ENCODE data around the gene FOXN3. TPM values are rescaled to one million over a fixed set of nuclear protein-coding genes. Genes with fewer than 3 reads are reported as not detected.

Gene FOXN3, protein sequence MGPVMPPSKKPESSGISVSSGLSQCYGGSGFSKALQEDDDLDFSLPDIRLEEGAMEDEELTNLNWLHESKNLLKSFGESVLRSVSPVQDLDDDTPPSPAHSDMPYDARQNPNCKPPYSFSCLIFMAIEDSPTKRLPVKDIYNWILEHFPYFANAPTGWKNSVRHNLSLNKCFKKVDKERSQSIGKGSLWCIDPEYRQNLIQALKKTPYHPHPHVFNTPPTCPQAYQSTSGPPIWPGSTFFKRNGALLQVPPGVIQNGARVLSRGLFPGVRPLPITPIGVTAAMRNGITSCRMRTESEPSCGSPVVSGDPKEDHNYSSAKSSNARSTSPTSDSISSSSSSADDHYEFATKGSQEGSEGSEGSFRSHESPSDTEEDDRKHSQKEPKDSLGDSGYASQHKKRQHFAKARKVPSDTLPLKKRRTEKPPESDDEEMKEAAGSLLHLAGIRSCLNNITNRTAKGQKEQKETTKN
- total RNA-seq, result 100 to 1,000 TPM; 115 to 119 TPM
- long read RNA-seq, transcript FOXN3-219 (5 exons, 2,421 nt), result major isoform, 18 of 82 reads
- long read RNA-seq, transcript FOXN3-201 (6 exons, 2,542 nt), result minor isoform, 8 of 82 reads
- long read RNA-seq, partial matches to known transcripts, result 7 of 82 reads
- long read RNA-seq, other reads (novel, unspliced or antisense), result 46 of 82 reads

DNA sequence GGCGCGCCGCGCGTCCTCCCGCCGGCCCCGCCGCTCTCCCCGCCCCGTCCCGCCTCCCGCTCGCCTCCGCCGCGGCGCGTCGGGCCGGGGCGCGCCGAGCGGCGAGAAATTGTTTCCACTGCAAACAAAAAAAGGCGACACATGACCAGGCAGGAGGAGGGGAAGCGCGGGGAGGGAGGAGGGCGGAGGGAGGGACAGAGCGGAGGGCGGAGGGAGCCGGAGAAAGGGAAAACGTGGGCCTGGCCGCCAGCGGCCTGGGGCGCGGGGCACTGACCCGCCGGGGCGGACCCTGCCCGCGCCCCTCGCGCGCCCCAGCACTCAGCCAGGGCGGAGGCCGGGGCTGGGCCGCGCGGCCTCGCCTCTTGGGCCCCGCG is at the start of gene FOXN3:
FOXN3 (minus strand) TSS at position 143 of the 374 bp plus-strand sequence. CDS start 4,757 bp downstream, outside the sequence.
- peak; percentile 76 to 86 for ATAC-seq
- intact Hi-C loops (cut with DNase I), result loop anchor here in 1 of 2 donors (5.0 to 10.0 kb wide), 4 partner anchors 112 to 372 kb away; no protein-coding TSS in a partner anchor

DNA sequence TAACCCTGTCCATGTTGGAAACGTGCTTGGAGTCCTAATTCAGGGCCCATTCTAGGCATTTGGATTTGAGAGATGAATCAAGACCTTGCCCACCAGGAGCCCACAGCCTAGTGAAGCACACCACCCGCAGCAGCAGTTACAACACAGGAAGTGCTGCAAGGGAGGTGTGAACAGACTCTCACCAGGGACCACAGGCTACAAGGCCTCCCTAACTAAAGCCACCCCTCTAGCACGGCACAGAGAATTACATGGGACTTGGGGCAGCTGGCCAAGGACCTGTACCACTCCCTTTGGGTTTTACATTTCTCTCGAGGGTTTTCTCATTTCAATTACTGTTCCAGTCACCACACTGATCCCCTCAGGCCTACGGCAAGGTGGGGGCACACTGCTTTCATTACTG is 49.5 kb upstream of the FOXN3 start:
- DNase-seq (no peak), ATAC-seq (peak; percentile 46 to 59)
- intact Hi-C loops (cut with DNase I), result no loop called here

More for the DNA sequence above, at the start of gene FOXN3:
- peak; percentile 92 for DNase-seq

DNA sequence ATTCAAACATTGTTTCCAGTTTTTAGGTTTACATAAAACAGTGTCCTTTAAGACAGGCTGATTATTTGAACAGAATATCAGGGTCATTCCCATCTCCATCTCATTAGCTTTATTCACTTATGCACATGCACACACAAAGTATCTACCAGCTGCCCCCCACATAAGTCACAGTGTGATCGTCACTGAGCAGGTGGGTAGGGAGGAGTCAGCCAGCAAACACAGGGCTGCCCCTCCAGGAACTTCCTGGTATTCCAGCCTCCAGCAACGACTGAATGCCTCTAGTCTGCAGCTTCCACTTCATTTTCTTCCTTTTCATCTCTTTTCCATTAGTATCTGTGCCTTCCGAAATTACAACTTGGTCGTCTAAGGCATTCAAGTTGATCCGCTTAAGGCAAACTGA is 48.8 kb upstream of the FOXN3 start:
- intact Hi-C loops (cut with DNase I), result no loop called here
- ATAC-seq, result no peak
- DNase-seq, result no peak

DNA sequence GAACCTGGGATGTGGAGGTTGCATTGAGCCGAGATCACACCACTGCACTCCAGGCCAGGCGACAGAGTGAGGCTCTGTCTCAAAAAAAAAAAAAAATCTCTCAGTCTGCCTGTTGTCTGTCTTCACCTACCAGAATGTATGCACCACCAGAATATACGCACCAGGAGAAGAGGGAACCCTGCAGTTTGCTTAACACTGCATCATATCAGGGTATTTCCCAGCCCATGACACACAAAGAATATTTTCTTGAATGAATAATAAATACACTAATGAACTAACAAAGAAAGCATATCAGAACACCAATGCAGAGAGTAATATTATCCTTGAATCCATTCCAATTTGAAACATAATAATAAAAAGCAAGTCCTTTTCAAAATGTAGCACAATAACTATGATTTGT is 44.2 kb upstream of the FOXN3 start:
- ATAC-seq, result no peak
- no peak for DNase-seq

DNA sequence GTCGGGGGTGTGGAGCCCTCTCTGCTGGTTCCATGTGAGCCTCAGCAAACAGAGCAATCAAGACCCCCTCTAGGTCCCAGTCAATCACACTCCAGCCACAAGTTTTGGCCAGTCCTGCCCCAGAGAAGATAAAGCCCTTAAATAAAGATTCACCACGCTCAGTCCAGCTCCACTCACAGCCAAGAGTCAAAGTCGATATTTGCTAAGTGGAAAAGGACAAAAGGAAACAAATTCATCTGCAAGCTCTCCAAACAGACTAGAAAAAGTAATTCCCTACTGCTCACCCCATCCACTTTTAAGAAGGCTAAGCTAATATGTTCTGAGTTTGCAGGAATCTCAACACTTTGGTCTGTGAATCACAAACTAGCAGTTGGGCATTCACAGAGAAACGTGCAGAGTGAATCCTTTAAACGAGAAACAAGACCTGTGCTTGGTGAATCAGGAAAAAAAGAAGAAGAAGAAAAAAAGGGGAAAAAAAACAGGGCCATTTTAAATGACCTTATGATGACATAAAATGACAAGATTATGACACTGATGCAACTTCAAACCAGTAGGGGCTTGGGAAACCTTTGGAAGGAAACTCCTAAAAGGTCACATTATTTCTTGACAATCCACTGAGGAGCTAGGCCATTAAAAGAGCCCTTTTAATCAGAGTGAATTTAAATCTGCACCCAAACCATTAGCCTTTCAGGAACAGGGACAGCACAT is 41.8 kb upstream of the FOXN3 start:
- ATAC-seq, result peak in 1 of 2 donors; percentile 19
- no peak for DNase-seq
- intact Hi-C loops (cut with DNase I), result no loop called here

More for the DNA sequence above, 44.2 kb upstream of the FOXN3 start:
- intact Hi-C loops (cut with DNase I), result no loop called here

DNA sequence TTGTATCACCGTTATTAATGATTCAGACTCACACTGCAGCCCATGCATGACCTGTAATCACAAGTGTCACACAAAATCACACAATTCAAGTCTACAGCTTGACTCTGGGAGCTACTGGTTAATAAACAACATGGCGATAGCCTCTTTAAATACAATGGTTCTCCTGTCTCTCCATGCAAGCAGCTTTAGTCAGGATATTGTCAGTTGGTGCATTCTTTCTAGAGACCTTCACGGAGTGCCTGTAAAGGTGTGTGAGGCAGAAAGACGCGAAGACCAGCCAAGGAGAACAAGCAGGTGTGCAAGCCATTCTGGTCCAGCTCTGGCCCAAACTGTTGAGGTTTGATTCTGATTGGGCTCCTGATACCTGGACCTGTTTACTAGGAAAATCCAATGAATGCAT is 40.0 kb upstream of the FOXN3 start:
- no peak for ATAC-seq
- intact Hi-C loops (cut with DNase I), result no loop called here
- DNase-seq, result no peak

DNA sequence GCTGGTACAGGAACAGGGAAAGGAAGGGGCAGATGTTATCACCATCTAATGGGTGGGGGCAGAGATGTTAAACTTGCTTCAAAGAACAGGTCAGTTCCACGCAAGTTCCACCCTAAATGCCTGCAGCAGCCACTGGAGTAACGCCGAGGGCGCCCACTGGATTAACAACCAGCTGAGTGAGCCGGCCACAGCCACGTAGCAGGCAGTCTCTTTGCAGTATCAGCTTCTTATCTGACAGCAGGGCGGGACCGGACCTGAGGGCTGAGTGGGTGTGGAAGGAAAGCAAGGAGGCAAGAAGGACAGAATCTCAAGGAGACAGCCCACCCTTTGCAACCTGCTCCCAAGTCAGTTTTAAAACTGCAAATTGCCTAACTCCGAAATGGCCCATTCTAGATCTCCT is 38.4 kb upstream of the FOXN3 start:
- ATAC-seq (peak; percentile 47 to 78), DNase-seq (peak; percentile 47)
- intact Hi-C loops (cut with DNase I), result no loop called here

DNA sequence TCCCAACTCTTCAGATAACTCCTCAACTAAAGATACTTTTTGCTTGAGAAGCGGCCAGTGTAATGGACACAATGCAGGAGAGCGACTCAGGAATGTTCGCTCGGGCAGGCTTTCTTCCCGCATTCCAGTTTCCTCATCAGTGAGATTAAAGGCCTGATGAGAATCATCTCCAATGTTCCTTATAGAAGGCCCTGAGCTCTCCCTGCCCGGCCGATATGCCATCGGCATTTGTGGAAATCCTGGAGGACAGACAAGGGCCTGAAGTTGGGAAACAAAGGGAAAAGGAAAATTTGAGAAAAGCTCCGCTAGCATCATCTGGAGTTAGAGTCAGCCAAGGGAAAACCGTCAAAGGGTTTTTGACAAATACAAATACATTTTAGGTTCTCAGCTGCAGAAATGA is 38.0 kb upstream of the FOXN3 start:
- ATAC-seq, result no peak
- intact Hi-C loops (cut with DNase I), result no loop called here
- DNase-seq, result no peak

DNA sequence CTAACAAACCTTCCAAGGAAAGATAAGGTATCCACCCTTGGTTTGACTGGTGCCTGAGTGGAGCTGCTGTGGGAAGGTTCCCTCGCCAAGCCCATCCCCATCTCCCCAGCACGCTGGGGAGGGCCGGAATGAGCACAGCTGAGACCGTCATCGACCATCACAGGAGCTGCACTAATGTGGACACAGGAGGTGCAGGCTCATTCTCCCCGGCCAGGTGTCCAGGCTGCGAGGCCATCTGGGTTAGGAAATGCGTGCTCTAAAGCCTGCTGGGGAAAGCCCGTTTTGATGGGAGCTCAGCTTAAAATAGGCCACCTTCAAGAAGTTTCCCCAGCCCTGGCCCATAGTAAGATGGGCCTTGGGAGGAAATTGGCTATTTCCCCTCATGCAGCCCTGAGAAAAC is 35.2 kb upstream of the FOXN3 start:
- intact Hi-C loops (cut with DNase I), result no loop called here
- ATAC-seq, result no peak
- DNase-seq, result no peak

DNA sequence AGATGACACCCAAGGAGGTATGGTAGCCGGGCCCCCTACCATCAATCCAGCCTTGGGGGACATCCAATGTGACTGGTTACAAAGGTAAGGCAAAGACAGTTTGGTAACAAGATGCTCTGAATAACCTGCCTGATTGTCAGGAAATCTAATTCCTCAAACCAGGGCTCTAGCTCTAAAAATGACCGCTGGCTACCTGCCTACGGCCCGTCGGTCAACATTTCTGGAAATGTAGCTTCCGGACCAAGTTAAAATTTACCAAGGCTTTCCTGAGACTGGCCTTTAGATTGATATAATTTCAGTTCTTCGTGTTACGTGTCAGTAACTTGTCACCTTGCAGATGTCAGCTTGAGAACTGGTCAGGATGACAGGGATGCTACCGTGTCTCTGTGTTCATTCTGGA is 34.2 kb upstream of the FOXN3 start:
- intact Hi-C loops (cut with DNase I), result no loop called here
- ATAC-seq, result no peak
- DNase-seq, result no peak

DNA sequence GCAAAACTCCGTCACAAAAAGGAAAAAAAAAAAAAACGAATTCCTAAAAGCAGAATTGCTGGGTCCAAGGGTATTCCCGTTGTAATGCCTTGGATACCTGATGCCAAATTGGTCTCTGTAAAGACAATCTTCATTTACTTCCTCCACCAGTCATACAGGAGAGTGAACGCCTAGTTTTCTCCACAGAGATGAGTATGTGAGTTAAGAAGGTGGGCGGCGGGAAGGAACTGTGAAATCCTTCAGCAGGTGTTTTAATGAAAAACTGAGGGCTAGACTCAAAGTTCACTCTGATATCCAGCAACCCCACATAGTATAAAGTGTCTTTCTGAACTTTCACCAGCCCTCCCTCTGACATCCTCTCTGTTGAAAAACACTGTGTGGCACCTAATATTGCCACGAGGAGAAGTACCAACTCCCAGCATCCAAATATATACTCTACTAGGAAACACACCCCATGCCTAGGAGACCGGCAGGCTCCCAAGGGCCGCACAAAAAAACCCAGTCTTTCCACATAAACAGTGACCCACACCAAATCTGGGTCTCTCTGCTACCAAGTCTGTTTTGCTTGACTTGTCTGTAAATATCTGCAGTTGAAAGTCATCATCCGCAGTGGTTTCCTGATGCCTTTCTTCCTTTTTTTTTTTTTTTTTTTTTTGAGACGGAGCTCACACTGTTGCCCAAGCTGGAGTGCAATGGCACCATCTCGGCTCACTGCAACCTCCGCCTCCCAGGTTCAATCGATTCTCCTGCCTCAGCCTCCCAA is 30.3 kb upstream of the FOXN3 start:
- no peak for ATAC-seq
- intact Hi-C loops (cut with DNase I), result no loop called here
- DNase-seq, result no peak

DNA sequence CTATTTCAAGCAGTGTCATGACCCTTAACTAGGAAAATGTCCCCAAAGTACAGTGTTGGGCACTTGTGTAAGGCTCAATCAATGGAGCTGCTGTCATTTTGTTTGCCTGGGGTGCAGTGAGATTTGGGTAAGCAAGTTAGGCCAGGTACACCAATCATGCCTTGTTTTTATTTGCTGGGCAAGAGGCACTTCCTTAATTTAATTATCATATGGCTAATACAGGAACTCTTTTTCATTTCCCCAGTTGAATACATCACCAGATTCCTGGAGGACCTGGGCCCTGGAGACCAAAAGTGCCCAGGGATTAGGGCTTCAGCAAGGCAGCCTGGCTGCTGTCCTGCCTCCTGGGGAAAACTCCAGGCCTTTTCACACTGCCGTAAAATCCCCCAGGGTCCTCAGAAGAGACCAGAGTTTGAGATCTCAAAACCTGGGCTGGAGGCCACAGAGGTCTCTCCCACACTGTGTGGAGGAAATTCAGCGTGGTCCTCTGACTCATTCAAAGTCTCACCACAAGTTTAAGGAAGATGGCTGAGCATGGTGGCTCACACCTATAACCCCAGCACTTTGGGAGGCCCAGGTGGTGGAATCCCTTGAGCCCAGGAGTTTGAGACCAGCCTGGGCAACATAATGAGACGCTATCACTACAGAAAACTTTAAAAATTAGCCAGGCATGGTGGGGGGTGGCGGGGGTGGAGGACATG is 28.4 kb upstream of the FOXN3 start:
- DNase-seq, result no peak
- ATAC-seq, result peak in 1 of 2 donors; percentile 51
- intact Hi-C loops (cut with DNase I), result no loop called here

DNA sequence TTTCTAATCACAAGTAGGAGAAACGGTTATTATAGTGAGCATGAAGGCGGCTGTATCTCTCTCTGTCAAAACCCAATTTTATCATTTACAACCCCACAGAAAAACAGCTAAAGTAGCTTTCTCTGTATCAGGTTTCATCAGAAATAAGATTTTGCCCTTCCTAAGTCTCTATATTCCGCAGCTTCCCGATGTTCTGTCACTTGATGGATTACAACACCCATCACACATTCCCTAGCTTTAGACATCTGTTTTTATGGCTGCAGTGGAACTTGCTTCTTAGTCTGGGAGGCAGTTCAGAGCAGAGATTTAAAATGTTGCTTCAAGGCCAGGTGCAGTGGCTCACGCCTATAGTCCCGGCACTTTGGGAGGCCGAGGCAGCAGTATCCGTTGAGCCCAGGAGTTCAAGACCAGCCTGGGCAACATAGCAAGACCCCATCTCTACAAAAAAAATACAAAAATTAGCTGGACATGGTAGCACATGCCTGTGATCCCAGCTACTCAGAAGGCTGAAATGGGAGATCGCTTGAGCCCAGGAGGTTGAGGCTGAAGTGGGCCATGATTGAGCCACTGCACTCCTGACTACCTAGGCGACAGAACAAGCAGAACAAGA is 27.6 kb upstream of the FOXN3 start:
- intact Hi-C loops (cut with DNase I), result no loop called here
- no peak for DNase-seq
- ATAC-seq, result no peak

DNA sequence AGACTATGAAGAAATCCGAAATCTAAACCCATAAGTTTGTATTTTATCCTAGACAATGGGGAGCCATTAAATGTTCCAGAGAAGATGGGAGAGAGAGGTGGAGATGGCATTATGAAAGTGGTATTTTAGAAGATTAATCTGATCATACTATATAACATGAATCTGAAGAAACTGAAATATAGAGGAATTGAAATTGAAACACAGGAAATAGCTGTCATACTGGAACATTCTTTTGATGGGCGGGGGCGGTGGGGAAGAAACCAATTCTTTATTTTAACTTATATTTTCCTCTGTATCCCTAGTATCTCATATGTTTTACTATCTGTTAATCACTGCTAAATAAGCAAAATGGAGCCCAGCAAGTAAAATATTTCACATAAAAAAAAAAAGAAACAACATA is 27.0 kb upstream of the FOXN3 start:
- intact Hi-C loops (cut with DNase I), result no loop called here
- DNase-seq, result no peak
- ATAC-seq, result no peak

DNA sequence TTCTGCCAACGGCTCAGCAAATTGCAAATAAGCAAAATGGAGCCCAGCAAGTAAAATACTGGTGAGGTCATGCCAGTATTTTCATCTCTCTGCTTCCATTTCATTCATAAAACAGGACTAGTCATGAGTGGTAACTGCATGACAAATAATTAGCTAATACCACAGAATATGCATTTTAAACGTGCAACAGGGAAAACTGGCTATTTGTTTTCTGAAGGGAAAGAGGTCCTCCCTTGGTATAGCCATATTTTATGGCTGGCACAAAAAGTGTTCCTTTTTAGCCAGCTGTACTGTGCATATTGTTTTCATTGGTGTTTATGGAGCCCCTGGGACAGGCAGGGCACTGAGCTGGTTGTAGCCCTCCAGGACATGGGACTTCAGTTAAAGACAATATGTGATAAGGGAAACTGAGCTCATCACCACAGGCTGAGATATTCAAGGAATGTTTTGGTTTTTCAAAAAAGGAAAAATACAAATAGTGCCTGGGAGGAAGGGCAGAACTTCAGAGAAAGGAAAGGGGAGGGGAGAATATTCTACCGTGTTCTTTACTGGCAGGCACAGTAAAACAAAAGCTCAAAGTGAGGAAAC is 26.1 kb upstream of the FOXN3 start:
- ATAC-seq (no peak), DNase-seq (no peak)
- intact Hi-C loops (cut with DNase I), result no loop called here

DNA sequence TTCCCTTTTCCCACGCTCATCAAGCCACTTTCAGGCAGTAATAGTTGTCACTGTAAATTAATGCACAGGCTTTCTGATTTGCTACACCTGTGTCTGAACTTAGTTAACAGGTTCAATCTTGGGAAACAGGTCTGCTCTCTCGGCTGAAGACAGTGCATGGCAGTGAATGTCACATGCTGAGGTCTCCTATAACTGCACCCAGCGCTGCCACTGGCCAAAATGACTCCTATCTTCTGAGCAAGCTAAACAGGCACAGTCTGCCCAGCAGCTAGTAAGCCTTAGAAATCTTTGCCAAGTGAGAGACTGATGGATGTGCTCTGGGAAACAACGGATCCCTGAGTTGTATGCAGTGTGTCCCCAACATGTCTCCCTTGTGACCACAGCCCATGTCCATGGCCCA is 25.2 kb upstream of the FOXN3 start:
- DNase-seq (no peak), ATAC-seq (no peak)
- intact Hi-C loops (cut with DNase I), result no loop called here

DNA sequence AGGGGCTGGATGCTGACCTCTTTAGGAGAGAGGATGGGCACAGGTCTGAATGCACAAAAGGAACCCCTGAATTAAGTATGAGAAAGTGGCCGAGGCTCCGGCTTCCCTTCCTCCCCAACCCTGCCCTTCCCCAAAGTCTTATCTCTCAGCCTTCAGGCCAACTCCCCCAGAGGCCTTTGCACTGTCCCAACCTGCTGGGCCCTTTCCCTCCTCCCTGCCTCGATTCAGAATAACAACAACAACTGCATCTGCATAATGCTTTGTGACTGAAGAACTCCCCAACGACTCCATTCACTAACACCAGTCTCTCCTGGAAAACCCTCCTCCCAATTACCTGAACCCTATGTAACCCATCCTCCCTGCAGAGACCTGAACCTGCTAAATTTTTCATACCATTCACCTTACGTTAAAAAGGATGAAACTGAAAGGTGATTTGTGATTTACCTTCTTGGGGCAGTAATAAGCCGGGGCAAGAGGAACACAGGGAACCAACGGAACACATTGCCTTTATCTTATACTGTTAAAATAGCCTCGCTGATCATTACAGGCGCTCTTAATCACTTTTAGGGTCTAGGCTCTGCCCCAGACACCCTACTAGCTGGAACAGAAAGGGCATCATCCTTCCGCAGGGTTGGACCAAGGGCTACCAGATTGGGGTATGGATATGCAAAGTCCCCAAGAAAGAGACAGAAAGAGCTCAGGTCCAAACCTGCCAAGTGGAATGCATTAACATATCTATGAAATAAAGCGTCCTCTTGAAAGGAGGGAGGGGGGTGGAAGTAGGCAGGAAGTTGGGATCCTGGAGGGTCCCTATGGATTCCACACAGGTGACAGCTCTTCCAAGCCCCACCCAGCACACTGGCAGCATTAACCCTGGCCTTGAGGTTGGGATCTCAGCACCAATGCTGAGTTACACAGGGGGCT is 24.2 kb upstream of the FOXN3 start:
- intact Hi-C loops (cut with DNase I), result no loop called here
- no peak for ATAC-seq
- no peak for DNase-seq
